Activated gamma-delta T cell treated with Interleukin-2 at 50 U/mL for 16 hours (primary cell): ENCODE results near the gene TTLL1.

Experiments used
- DNase-seq: peaks from one replicate; pipeline ENCODE4 v3.0.0-alpha.2; 2020

Gene TTLL1

GRCh38 chr22:42990131-42990838, 98.9 kb downstream of the TTLL1 start:
- no peak for DNase-seq
